PFSK-1 (cell line): ENCODE results near the gene SMIM23.

ENCODE experiments used
- FOXP2 ChIP-seq: optimal IDR thresholded peaks from 2 replicates; pipeline ENCODE3; 2011; ENCODE audit warnings: borderline replicate concordance, control low read depth, inconsistent platforms; ENCODE audit not compliant: insufficient read depth; ENCODE audit errors: extremely low read length, extremely low read depth
- POLR2AphosphoS5 ChIP-seq: IDR thresholded peaks from 2 replicates; pipeline ENCODE4 v1.6.1; 2012; ENCODE audit warnings: low read depth, mild to moderate bottlenecking, control low read depth, low read length, moderate library complexity
- REST ChIP-seq, 2 experiments: IDR thresholded peaks; 2 replicates each; pipeline versions ENCODE4 v1.6.1 to v1.8.0; 2011 to 2012; ENCODE audit warnings: low read depth in 2 of 2, low read length in 2 of 2, control low read depth in 1 of 2, inconsistent platforms in 1 of 2, mild to moderate bottlenecking in 1 of 2, moderate library complexity in 1 of 2; ENCODE audit not compliant: insufficient read depth in 1 of 2
- TAF1 ChIP-seq: IDR thresholded peaks from 2 replicates; pipeline ENCODE4 v1.6.1; 2012; ENCODE audit warnings: low read length, control low read depth, borderline replicate concordance; ENCODE audit not compliant: insufficient read depth

GRCh38 chr5:171821286-171821685 lies 35.7 kb downstream of the SMIM23 start:
- TF ChIP-seq POLR2AphosphoS5 (no peak), FOXP2 (no peak), TAF1 (no peak), REST (IDR thresholded peaks at IDR 0.05; ENCODE audit: insufficient read depth in 1 of 2, low read depth in 2 of 2, low read length in 2 of 2) (no peak)
